ENCODE data around the gene DACT3.

DNA sequence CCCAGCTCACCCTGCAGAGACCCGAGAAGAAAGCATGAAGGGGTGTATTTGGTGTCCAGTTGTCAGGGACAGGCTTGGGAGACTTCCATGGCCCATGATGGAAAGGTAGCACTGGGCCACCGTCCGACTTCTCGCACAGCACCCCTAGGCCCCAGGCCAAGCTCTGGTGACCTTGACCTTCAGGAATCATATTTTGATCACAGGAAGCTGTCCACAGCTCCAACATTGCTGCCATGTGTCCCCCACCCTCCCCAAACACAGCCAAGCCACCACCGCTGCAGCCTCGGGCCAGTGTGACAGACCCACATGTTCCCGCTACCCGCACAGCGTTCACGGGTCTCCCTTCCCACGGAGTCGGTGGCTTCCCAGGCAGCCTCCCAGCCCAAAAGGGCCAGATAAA, 35.3 kb downstream of the DACT3 start:
- TF ChIP-seq, protein P1, sequence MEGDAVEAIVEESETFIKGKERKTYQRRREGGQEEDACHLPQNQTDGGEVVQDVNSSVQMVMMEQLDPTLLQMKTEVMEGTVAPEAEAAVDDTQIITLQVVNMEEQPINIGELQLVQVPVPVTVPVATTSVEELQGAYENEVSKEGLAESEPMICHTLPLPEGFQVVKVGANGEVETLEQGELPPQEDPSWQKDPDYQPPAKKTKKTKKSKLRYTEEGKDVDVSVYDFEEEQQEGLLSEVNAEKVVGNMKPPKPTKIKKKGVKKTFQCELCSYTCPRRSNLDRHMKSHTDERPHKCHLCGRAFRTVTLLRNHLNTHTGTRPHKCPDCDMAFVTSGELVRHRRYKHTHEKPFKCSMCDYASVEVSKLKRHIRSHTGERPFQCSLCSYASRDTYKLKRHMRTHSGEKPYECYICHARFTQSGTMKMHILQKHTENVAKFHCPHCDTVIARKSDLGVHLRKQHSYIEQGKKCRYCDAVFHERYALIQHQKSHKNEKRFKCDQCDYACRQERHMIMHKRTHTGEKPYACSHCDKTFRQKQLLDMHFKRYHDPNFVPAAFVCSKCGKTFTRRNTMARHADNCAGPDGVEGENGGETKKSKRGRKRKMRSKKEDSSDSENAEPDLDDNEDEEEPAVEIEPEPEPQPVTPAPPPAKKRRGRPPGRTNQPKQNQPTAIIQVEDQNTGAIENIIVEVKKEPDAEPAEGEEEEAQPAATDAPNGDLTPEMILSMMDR (IDR thresholded peaks at IDR 0.05), result no peak
- no peak for TF ChIP-seq EP300 (IDR thresholded peaks at IDR 0.05)

Measured in suprapubic skin (tissue), 3 donors.